GM23248 (cell line): ENCODE data around the gene TIPRL. TPM values are rescaled to one million over a fixed set of nuclear protein-coding genes. Genes with fewer than 3 reads are reported as not detected.

ENCODE experiments used
- DNase-seq: peaks from one replicate; pipeline ENCODE4 v3.0.0-alpha.2; 2015
- H2AFZ ChIP-seq: fragments of 200-600 bp; sonication (generic); 2 replicates; pipeline ENCODE4 v1.6.1; 2016; ENCODE audit warnings: antibody characterized with exemption
- H3F3A ChIP-seq: fragments of 200-600 bp; sonication (generic); 2 replicates; pipeline ENCODE4 v1.6.1; 2016; ENCODE audit warnings: mild to moderate bottlenecking, antibody characterized with exemption, mixed run types; ENCODE audit not compliant: insufficient read depth
- H3K27ac ChIP-seq: fragments of 200-600 bp; sonication (generic); 2 replicates; pipeline ENCODE4 v1.5.1; 2016; ENCODE audit warnings: mild to moderate bottlenecking
- H3K27me3 ChIP-seq: fragments of 200-600 bp; sonication (generic); replicated peaks from 2 replicates; pipeline ENCODE4 v1.6.1; 2016; ENCODE audit warnings: mild to moderate bottlenecking; ENCODE audit not compliant: insufficient read depth
- H3K36me3 ChIP-seq: fragments of 200-600 bp; sonication (generic); 2 replicates; pipeline ENCODE4 v1.6.1; 2016; ENCODE audit warnings: low read depth, mild to moderate bottlenecking
- H3K4me1 ChIP-seq: fragments of 200-600 bp; sonication (generic); 2 replicates; pipeline ENCODE4 v1.6.1; 2016; ENCODE audit warnings: mild to moderate bottlenecking; ENCODE audit not compliant: insufficient read depth
- H3K4me2 ChIP-seq: fragments of 200-600 bp; sonication (generic); one replicate; pipeline ENCODE4 v1.6.1; 2016; ENCODE audit warnings: mild to moderate bottlenecking; ENCODE audit not compliant: unreplicated experiment
- H3K4me3 ChIP-seq: fragments of 200-600 bp; sonication (generic); 2 replicates; pipeline ENCODE4 v1.5.1; 2016; ENCODE audit warnings: mild to moderate bottlenecking
- H3K79me2 ChIP-seq: fragments of 200-600 bp; sonication (generic); 2 replicates; pipeline ENCODE4 v1.6.1; 2016; ENCODE audit warnings: mild to moderate bottlenecking; ENCODE audit not compliant: insufficient read depth
- H3K9ac ChIP-seq: fragments of 200-600 bp; sonication (generic); 2 replicates; pipeline ENCODE4 v1.6.1; 2016; ENCODE audit warnings: mild to moderate bottlenecking
- H3K9me2 ChIP-seq: fragments of 200-600 bp; sonication (generic); 2 replicates; pipeline ENCODE4 v1.6.1; 2016; ENCODE audit warnings: mixed run types, mild to moderate bottlenecking, moderate library complexity; ENCODE audit not compliant: insufficient read depth
- H3K9me3 ChIP-seq: fragments of 200-600 bp; sonication (generic); one replicate; pipeline ENCODE4 v1.6.1; 2017; ENCODE audit warnings: low read depth
- H4K20me1 ChIP-seq: fragments of 200-600 bp; sonication (generic); 2 replicates; pipeline ENCODE4 v1.6.0; 2016; ENCODE audit not compliant: insufficient read depth
- EZH2 ChIP-seq: fragments of 200-600 bp; sonication (generic); IDR thresholded peaks from 2 replicates; pipeline ENCODE4 v1.6.1; 2018; ENCODE audit warnings: antibody characterized with exemption, mild to moderate bottlenecking; ENCODE audit not compliant: insufficient read depth, poor library complexity, severe bottlenecking
- EZH2phosphoT487 ChIP-seq: fragments of 200-600 bp; sonication (generic); IDR thresholded peaks from 2 replicates; pipeline ENCODE4 v1.6.1; 2018; ENCODE audit warnings: antibody characterized with exemption, moderate library complexity, mild to moderate bottlenecking, low read depth; ENCODE audit not compliant: insufficient read depth
- WGBS, 2 experiments: methylation state at CpG; one replicate each; pipeline ENCODE4 v1.1.6; 2015 to 2017; ENCODE audit warnings: low lambda C conversion rate in 2 of 2, low coverage in 1 of 2; ENCODE audit errors: missing lambda C conversion rate in 2 of 2; 5-methylcytosine and 5-hydroxymethylcytosine counted together
- in situ Hi-C: fragments of 300-500 bp; cut with MboI; formaldehyde crosslinking; loops from 2 replicates; pipeline ENCODE4 v1.15.0; 2020
- polyA plus RNA-seq: library from polyadenylated mRNA; unstranded; fragments of >200 nt; fragmentation: Nextera tagmentation; extraction: Ambion mirVana; gene quantifications from 2 replicates; pipeline ENCODE4 v1.2.1, GENCODE V29; 2016
- total RNA-seq: library from RNA; depleted of rRNA; stranded (reverse); fragments of >200 nt; shearing (Covaris generic); gene quantifications from 2 replicates; pipeline ENCODE4 v1.2.3, GENCODE V29; 2014

TIPRL gene
- total and polyA plus RNA-seq, 2 experiments from 2014 or later, result 36.6 to 62.9 TPM

DNA sequence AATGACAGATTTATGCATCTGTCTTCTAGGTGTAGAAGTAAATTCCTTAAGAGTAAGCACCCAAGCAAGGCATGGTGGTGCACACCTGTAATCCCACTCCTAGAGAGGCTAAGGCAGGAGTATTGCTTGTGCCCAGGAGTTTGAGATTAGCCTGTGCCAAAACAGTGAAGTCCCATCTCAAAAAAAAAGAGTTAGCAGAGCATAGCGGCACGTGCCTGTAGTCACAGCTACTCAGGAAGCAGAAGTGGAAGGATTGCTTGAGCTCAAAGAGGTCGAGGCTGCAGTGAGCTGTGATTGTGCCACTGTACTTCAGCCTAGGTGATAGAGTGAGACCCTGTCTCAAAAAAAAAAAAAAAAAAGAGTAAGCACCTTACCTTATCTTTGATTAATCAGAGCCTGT is 15.1 kb upstream of the TIPRL start:
- Histone ChIP-seq H3K9me2 (no peaks in the 10 kb centered on the region), H3K36me3 (no peaks in the 10 kb centered on the region)
- WGBS, 2 experiments, result 78 to 85% methylated on average over 3 of the region's 3 CpGs

DNA sequence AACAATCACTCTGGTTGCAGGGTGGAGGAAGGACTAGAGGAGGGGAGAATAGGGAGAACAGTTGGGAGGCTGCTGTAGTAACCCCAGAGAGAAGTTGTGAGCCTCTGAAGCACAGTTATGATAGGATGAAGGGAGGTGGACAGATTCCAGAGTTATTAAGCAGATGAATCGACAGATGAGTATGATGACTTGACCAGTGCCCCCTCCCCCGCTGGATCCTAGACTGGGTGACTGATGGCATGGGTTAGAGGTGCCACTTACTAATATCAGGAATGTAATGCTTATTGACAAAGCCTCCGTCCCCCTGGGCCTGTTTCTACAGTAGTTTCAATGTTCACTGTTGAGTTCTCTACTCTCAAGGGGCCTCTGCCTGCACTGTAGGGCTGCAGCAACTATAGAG is 14.0 kb upstream of the TIPRL start:
- Histone ChIP-seq H3K4me2 (no peak overlapping the region), H3K4me3 (no peak overlapping the region), H3K9me2 (no peaks in the 10 kb centered on the region), H4K20me1 (no peaks in the 10 kb centered on the region), H3K9me3 (no peaks in the 10 kb centered on the region), H3K4me1 (no peaks in the 10 kb centered on the region), H3K36me3 (no peaks in the 10 kb centered on the region), H3K27me3 (no peaks in the 10 kb centered on the region), H2AFZ (no peak overlapping the region), H3F3A (no peaks in the 10 kb centered on the region), H3K9ac (no peak overlapping the region), H3K79me2 (no peaks in the 10 kb centered on the region), H3K27ac (no peak overlapping the region)
- peak; percentile 19 for DNase-seq
- 83 to 98% methylated on average over 3 of the region's 3 CpGs for WGBS, 2 experiments
- in situ Hi-C loops, result no loop called here
- TF ChIP-seq EZH2, result no peak
- TF ChIP-seq EZH2phosphoT487, result no peak

More for the DNA sequence above, 15.1 kb upstream of the TIPRL start:
- Histone ChIP-seq H3K4me2 (no peak overlapping the region), H3K9me3 (no peaks in the 10 kb centered on the region), H3F3A (no peaks in the 10 kb centered on the region), H3K9ac (no peak overlapping the region), H2AFZ (no peak overlapping the region), H3K4me3 (no peak overlapping the region), H3K27me3 (no peaks in the 10 kb centered on the region), H4K20me1 (no peaks in the 10 kb centered on the region), H3K4me1 (no peaks in the 10 kb centered on the region), H3K79me2 (no peaks in the 10 kb centered on the region), H3K27ac (no peak overlapping the region)
- DNase-seq, result no peak
- in situ Hi-C loops, result no loop called here
- TF ChIP-seq EZH2phosphoT487, result no peak
- no peak for TF ChIP-seq EZH2

DNA sequence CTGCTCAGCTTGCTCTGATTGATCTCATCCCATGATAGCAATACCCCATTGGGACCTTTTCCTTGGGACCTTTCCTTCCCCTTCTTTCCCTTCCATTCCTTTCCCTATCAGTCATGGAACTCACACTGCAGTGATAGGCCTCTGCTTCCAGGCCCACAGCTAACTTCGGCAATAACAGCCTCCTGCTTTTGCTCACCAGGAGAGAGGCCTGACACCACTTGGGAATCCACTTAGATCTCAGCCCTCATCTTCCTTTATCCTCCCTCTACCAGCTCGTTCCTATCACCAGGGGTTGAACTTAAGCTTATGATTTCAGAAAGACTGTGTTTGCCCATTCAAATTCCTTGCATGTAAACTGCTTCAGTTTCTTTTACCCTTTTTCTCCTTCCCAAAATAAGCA is 11.0 kb upstream of the TIPRL start:
- WGBS, 2 experiments, result 43 to 61% methylated on average over 2 of the region's 2 CpGs
- H3K27ac ChIP-seq, result no peak overlapping the region
- H3K36me3 ChIP-seq, result no peaks in the 10 kb centered on the region
- H3K9ac ChIP-seq, result no peak overlapping the region
- H3K9me2 ChIP-seq, result no peaks in the 10 kb centered on the region
- no peaks in the 10 kb centered on the region for H3K4me1 ChIP-seq
- no peak for TF ChIP-seq EZH2phosphoT487
- no peaks in the 10 kb centered on the region for H3K79me2 ChIP-seq
- no peaks in the 10 kb centered on the region for H3K9me3 ChIP-seq
- H2AFZ ChIP-seq, result 0 out of 2 replicates have a peak overlapping the region, but pooled peaks have one; percentile 36
- H3F3A ChIP-seq, result no peaks in the 10 kb centered on the region
- no peak overlapping the region for H3K4me2 ChIP-seq
- no peaks in the 10 kb centered on the region for H4K20me1 ChIP-seq
- no peak overlapping the region for H3K4me3 ChIP-seq
- H3K27me3 ChIP-seq, result no peaks in the 10 kb centered on the region
- in situ Hi-C loops, result no loop called here
- no peak for DNase-seq

DNA sequence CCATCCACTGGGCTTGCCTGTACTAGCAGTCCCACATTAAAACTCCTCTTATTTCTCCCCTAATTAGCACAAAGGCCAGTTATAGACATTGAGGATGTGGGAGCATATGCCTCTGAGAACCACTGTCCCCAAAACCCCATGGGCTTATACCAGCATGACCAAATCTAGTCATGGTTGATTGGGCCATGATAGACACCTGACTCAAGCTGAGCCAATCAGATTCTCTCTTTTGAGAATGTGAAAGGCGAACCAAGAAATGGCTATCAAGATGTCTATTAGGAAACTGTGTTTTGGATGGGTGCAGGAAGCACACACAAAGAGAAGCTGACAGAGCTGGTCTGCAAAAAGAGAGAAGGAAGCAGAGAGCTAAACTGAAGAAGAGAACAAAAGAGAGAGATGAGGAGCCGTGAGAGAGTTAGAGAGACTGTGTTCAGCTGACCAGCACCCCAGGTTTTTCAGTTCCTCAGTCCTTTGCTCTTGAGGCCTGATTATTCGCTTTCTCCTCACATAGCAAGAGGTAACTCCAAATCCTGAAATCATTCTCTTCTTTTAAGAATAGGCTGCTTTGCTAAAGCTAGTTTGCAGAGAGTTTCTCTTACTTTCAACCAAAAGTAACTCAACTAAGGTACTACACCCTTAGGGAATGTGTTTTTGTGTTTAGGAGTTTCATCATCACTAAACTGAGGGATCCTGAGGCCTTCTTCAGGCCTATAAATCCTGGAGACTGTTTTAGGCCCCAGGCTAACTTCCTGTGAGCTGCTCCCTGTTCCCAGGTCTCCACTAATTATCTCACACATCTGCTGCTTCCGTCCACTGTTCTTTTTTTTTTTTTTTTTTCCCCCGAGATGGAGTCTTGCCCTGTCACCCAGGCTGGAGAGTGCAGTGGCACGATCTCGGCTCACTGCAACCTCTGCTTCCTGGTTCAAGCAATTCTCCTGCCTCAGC is 7.9 kb upstream of the TIPRL start:
- DNase-seq, result no peak
- Histone ChIP-seq H3K36me3 (no peaks in the 10 kb centered on the region), H3K9me2 (no peaks in the 10 kb centered on the region), H3K79me2 (no peaks in the 10 kb centered on the region), H3K27me3 (no peaks in the 10 kb centered on the region), H3K4me3 (no peak overlapping the region), H3K4me2 (no peak overlapping the region), H2AFZ (peak overlapping the region; percentile 73), H4K20me1 (no peaks in the 10 kb centered on the region), H3K9ac (no peak overlapping the region), H3K9me3 (no peaks in the 10 kb centered on the region), H3F3A (no peaks in the 10 kb centered on the region), H3K4me1 (no peaks in the 10 kb centered on the region), H3K27ac (no peak overlapping the region)
- in situ Hi-C loops, result no loop called here
- TF ChIP-seq EZH2phosphoT487 (no peak), EZH2 (no peak)
- 84 to 89% methylated on average over 7 of the region's 7 CpGs for WGBS, 2 experiments
